Upper lobe of left lung (tissue), 6 donors: Measurements from ENCODE around the gene RGS7. TPM values are rescaled to one million over a fixed set of nuclear protein-coding genes. Genes with fewer than 3 reads are reported as not detected.

ENCODE experiments used
- ATAC-seq, 2 donors: fragments of 200-7000 bp; cut with Tn5 transposase; one replicate each; pipeline ENCODE4 v1.9.1; 2022; ENCODE audit warnings: mild to moderate bottlenecking in 2 of 2, moderate library complexity in 2 of 2; ENCODE audit not compliant: low FRiP score in 2 of 2
- DNase-seq, 2 donors: peaks; one replicate each; pipeline ENCODE4 v3.0.0-alpha.2; 2019 to 2020
- H3K27ac ChIP-seq, 4 donors: fragments of 200-600 bp; sonication (generic); one replicate each; pipeline ENCODE4 v1.5.1; 2016 to 2019
- H3K27me3 ChIP-seq, 4 donors: fragments of 200-600 bp; sonication (generic); one replicate each; pipeline ENCODE4 v1.5.1; 2017 to 2019
- H3K36me3 ChIP-seq, 4 donors: fragments of 200-600 bp; sonication (generic); one replicate each; pipeline ENCODE4 v1.5.1; 2016 to 2019
- H3K4me1 ChIP-seq, 4 donors: fragments of 200-600 bp; sonication (generic); one replicate each; pipeline ENCODE4 v1.5.1; 2018 to 2019
- H3K4me3 ChIP-seq, 4 donors: fragments of 200-600 bp; sonication (generic); one replicate each; pipeline ENCODE4 v1.5.1; 2017 to 2019; ENCODE audit warnings: mild to moderate bottlenecking in 2 of 4, moderate library complexity in 1 of 4
- H3K9me3 ChIP-seq, 4 donors: fragments of 200-600 bp; sonication (generic); one replicate each; pipeline ENCODE4 v1.5.1; 2018 to 2019
- CTCF ChIP-seq, 6 experiments: fragments of 450-650 bp in 4 of 6; fragments of 200-600 bp in 2 of 6; sonication (generic) in 2 of 6; IDR thresholded peaks; one replicate each; pipeline ENCODE4 v1.5.1; 2016 to 2019; ENCODE audit warnings: antibody characterized with exemption in 6 of 6
- EP300 ChIP-seq, 4 donors: sonication (generic); formaldehyde crosslinking; IDR thresholded peaks; one replicate each; pipeline ENCODE4 v1.5.1; 2017; ENCODE audit warnings: antibody characterized with exemption in 4 of 4, control low read depth in 2 of 4
- POLR2A ChIP-seq, 4 donors: fragments of 450-650 bp; IDR thresholded peaks; one replicate each; pipeline ENCODE4 v1.5.1; 2016 to 2017; ENCODE audit warnings: antibody characterized with exemption in 4 of 4, mild to moderate bottlenecking in 2 of 4
- POLR2AphosphoS5 ChIP-seq, 2 donors: sonication (generic); formaldehyde crosslinking; IDR thresholded peaks; one replicate each; pipeline ENCODE4 v1.5.1; 2017; ENCODE audit warnings: antibody characterized with exemption in 2 of 2
- WGBS, 2 donors: methylation state at CpG; one replicate each; pipeline ENCODE4 v1.1.5; 2017 to 2018; 5-methylcytosine and 5-hydroxymethylcytosine counted together
- total RNA-seq, 6 donors: library from RNA; depleted of rRNA in 4 of 6; stranded (reverse); fragments of >200 nt in 4 of 6; gene quantifications; one replicate each; pipeline versions ENCODE4 v1.1.0 to v1.2.1, GENCODE V29; 2016 to 2021
- donor health status: DM: no; HTN: no; CAD: no; lungs with moderate emphysema.
- donor health status: DM: no; HTN: yes; CAD: no; lungs with severe emphysema.

Gene RGS7
- total RNA-seq, 6 donors from 2014 or later = 0.15 TPM; not detected in 5

- Histone ChIP-seq H3K4me3 (no peak overlapping the region), H3K27me3 (no peaks in the 10 kb centered on the region), H3K4me1 (no peaks in the 10 kb centered on the region), H3K9me3 (peaks cover 0 to 5% (median 0%) of the 10 kb centered on the region in 4 donors), H3K36me3 (no peaks in the 10 kb centered on the region), H3K27ac (no peak overlapping the region)
- DNase-seq (no peak), ATAC-seq (no peak)
- TF ChIP-seq EP300 (IDR thresholded peaks at IDR 0.05) = no peak
- no peak for TF ChIP-seq POLR2A (IDR thresholded peaks at IDR 0.05)
- no peak for TF ChIP-seq CTCF (IDR thresholded peaks at IDR 0.05)
- no peak for TF ChIP-seq POLR2AphosphoS5 (IDR thresholded peaks at IDR 0.05)
- WGBS, 2 donors = 64 to 69% methylated on average over 4 of the region's 4 CpGs
Observed at GRCh38 chr1:240876071-240876470, 480.9 kb downstream of the RGS7 start.

- 86 to 95% methylated on average over 3 of the region's 3 CpGs for whole genome bisulfite sequencing, 2 donors
- Histone ChIP-seq H3K27ac (no peak overlapping the region), H3K4me3 (no peak overlapping the region), H3K36me3 (no peaks in the 10 kb centered on the region), H3K4me1 (no peaks in the 10 kb centered on the region), H3K9me3 (peaks cover 0 to under 1% (median 0%) of the 10 kb centered on the region in 4 donors), H3K27me3 (no peaks in the 10 kb centered on the region)
- DNase-seq (no peak), ATAC-seq (no peak)
- TF ChIP-seq POLR2A (IDR thresholded peaks at IDR 0.05) = no peak
- TF ChIP-seq POLR2AphosphoS5 (IDR thresholded peaks at IDR 0.05) = no peak
- no peak for TF ChIP-seq CTCF (IDR thresholded peaks at IDR 0.05)
- TF ChIP-seq EP300 (IDR thresholded peaks at IDR 0.05) = no peak
Observed at GRCh38 chr1:240869071-240869470, 487.9 kb downstream of the RGS7 start.

- Histone ChIP-seq H3K4me1 (no peaks in the 10 kb centered on the region), H3K27me3 (no peaks in the 10 kb centered on the region), H3K27ac (no peak overlapping the region), H3K36me3 (no peaks in the 10 kb centered on the region), H3K9me3 (no peaks in the 10 kb centered on the region), H3K4me3 (no peak overlapping the region)
- 55 to 62% methylated on average over 2 of the region's 2 CpGs for WGBS, 2 donors
- DNase-seq (no peak), ATAC-seq (no peak)
- TF ChIP-seq POLR2AphosphoS5 (IDR thresholded peaks at IDR 0.05) = no peak
- no peak for TF ChIP-seq POLR2A (IDR thresholded peaks at IDR 0.05)
- TF ChIP-seq EP300 (IDR thresholded peaks at IDR 0.05) = no peak
- TF ChIP-seq CTCF (IDR thresholded peaks at IDR 0.05) = no peak
Observed at GRCh38 chr1:240866724-240867123, 490.3 kb downstream of the RGS7 start.

- no peak for TF ChIP-seq EP300 (IDR thresholded peaks at IDR 0.05)
- TF ChIP-seq POLR2A (IDR thresholded peaks at IDR 0.05) = no peak
- TF ChIP-seq CTCF (IDR thresholded peaks at IDR 0.05) = no peak
- TF ChIP-seq POLR2AphosphoS5 (IDR thresholded peaks at IDR 0.05) = no peak
- ATAC-seq = no peak
- Histone ChIP-seq H3K4me3 (no peak overlapping the region), H3K27me3 (no peaks in the 10 kb centered on the region), H3K36me3 (no peaks in the 10 kb centered on the region), H3K27ac (no peak overlapping the region), H3K9me3 (no peaks in the 10 kb centered on the region), H3K4me1 (no peaks in the 10 kb centered on the region)
- DNase-seq = no peak
- WGBS, 2 donors = 84 to 86% methylated on average over 3 of the region's 3 CpGs
Observed at GRCh38 chr1:240860023-240860422, 497.0 kb downstream of the RGS7 start.

GRCh38 chr1:240854367-240854766, 502.6 kb downstream of the RGS7 start:
- ATAC-seq (peak in 1 of 2 donors; percentile 88), DNase-seq (no peak)
- H3K4me3 ChIP-seq = no peak overlapping the region
- TF ChIP-seq CTCF (IDR thresholded peaks at IDR 0.05) (no peak), EP300 (IDR thresholded peaks at IDR 0.05) (no peak), POLR2A (IDR thresholded peaks at IDR 0.05) (no peak), POLR2AphosphoS5 (IDR thresholded peaks at IDR 0.05) (no peak)
- no peaks in the 10 kb centered on the region for H3K9me3 ChIP-seq
- H3K36me3 ChIP-seq = no peaks in the 10 kb centered on the region
- H3K27ac ChIP-seq = no peak overlapping the region
- no peaks in the 10 kb centered on the region for H3K4me1 ChIP-seq
- H3K27me3 ChIP-seq = no peaks in the 10 kb centered on the region
- 87 to 88% methylated on average over 6 of the region's 6 CpGs for WGBS, 2 donors
